Thoracic aorta (tissue), 2 donors: ENCODE measurements around the gene PRR33. TPM values are rescaled to one million over a fixed set of nuclear protein-coding genes. Genes with fewer than 3 reads are reported as not detected.
"Not testable (repeated sequence)": the region's sequence is repeated elsewhere in the genome, so short reads cannot be mapped to it uniquely, and the experiment has no call there.

ENCODE experiments used
- ATAC-seq: fragments of 150-250 bp; one replicate; pipeline ENCODE4 v1.8.0; 2017; ENCODE audit warnings: low read depth; ENCODE audit not compliant: insufficient number of reproducible peaks, low FRiP score
- DNase-seq: peaks from one replicate; pipeline ENCODE4 v3.0.0-alpha.2; 2020; ENCODE audit warnings: low spot score
- H3K27ac ChIP-seq, 2 donors: fragments of 200-600 bp; sonication (generic); 1 replicate in 1 of 2; 2 replicates in 1 of 2; pipeline ENCODE4 v1.5.1; 2016; ENCODE audit warnings: mild to moderate bottlenecking in 2 of 2, moderate library complexity in 2 of 2
- H3K27me3 ChIP-seq: fragments of 200-600 bp; sonication (generic); replicated peaks from 2 replicates; pipeline ENCODE4 v1.6.0; 2016; ENCODE audit warnings: mild to moderate bottlenecking; ENCODE audit not compliant: insufficient read depth
- H3K36me3 ChIP-seq: fragments of 200-600 bp; sonication (generic); one replicate; pipeline ENCODE4 v1.5.1; 2016
- H3K4me1 ChIP-seq, 2 donors: fragments of 200-600 bp; sonication (generic); 1 replicate in 1 of 2; 2 replicates in 1 of 2; pipeline versions ENCODE4 v1.5.1 to v1.6.0; 2016; ENCODE audit warnings: low read depth in 2 of 2, mild to moderate bottlenecking in 1 of 2; ENCODE audit not compliant: control insufficient read depth in 1 of 2
- H3K4me3 ChIP-seq: fragments of 200-600 bp; sonication (generic); 2 replicates; pipeline ENCODE4 v1.5.1; 2016; ENCODE audit warnings: mild to moderate bottlenecking
- H3K9me3 ChIP-seq: fragments of 200-600 bp; sonication (generic); 2 replicates; pipeline ENCODE4 v1.5.1; 2016
- CTCF ChIP-seq: fragments of 200-600 bp; sonication (generic); IDR thresholded peaks from one replicate; pipeline ENCODE4 v1.5.1; 2019; ENCODE audit warnings: antibody characterized with exemption
- total RNA-seq, 2 donors: library from RNA; depleted of rRNA; stranded (reverse); fragments of >200 nt; gene quantifications; one replicate each; pipeline versions ENCODE4 v1.1.0 to v1.2.3, GENCODE V29; 2016

Gene PRR33
- total RNA-seq, 2 donors from 2014 or later, result 0.41 TPM; not detected in 1

- DNase-seq (no peak), ATAC-seq (no peak)
- no peak overlapping the region for H3K4me3 ChIP-seq
- H3K36me3 ChIP-seq, result no peaks in the 10 kb centered on the region
- no peak for TF ChIP-seq CTCF
- peak overlapping the region; percentile 30 to 46 for H3K27ac ChIP-seq
- no peaks in the 10 kb centered on the region for H3K27me3 ChIP-seq
- H3K9me3 ChIP-seq, result no peaks in the 10 kb centered on the region
- peaks cover 21 to 60% of the 10 kb centered on the region in 2 donors for H3K4me1 ChIP-seq
These were observed 14.2 kb downstream of the PRR33 start for GRCh38 chr11:1877211-1878136.

- ATAC-seq (no peak), DNase-seq (no peak)
- peak; percentile 31 for TF ChIP-seq CTCF
- Histone ChIP-seq H3K4me1 (peaks cover 21 to 55% of the 10 kb centered on the region in 2 donors), H3K4me3 (no peak overlapping the region), H3K27ac (peak overlapping the region in 1 of 2 donors; percentile 46), H3K9me3 (no peaks in the 10 kb centered on the region), H3K36me3 (no peaks in the 10 kb centered on the region), H3K27me3 (no peaks in the 10 kb centered on the region)
These were observed 15.2 kb downstream of the PRR33 start for GRCh38 chr11:1876361-1877063.

DNA sequence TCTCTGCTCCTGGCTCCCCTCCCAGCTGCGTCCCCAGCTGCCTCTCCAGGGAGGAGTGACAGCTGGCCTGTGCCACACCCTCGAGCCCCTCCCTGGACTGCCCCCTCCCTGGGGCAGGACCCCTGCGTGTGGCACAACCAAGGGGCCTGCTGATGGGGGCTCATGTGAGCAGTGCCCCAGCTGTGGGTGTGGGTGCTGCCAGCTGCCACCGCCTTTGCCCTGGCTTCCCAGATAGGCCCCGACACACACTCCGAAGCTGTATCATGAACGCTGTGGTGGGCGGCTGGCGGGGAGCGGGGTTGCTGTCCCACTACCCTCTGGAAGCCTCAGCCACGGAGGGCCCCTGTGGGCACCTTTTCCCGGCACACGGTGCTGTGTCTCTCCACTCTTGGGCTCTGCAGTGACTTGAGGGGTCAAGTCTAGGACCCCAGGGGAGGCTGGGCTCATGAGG, 15.8 kb downstream of the PRR33 start:
- H3K4me1 ChIP-seq, result peaks cover 28 to 55% of the 10 kb centered on the region in 2 donors
- not testable (repeated sequence) for DNase-seq, ATAC-seq, H3K36me3 ChIP-seq, H3K27me3 ChIP-seq, H3K9me3 ChIP-seq, H3K4me3 ChIP-seq
- peak overlapping the region in 1 of 2 donors; percentile 46 for H3K27ac ChIP-seq

- TF ChIP-seq CTCF, result no peak
- Histone ChIP-seq H3K27ac (peak overlapping the region in 1 of 2 donors; percentile 46), H3K36me3 (no peaks in the 10 kb centered on the region), H3K27me3 (no peaks in the 10 kb centered on the region), H3K4me1 (peaks cover 29 to 55% of the 10 kb centered on the region in 2 donors), H3K9me3 (no peaks in the 10 kb centered on the region), H3K4me3 (no peak overlapping the region)
- DNase-seq (no peak), ATAC-seq (no peak)
These were observed 16.4 kb downstream of the PRR33 start for GRCh38 chr11:1875093-1875850.

GRCh38 chr11:1874441-1875092, 17.1 kb downstream of the PRR33 start:
- not testable (repeated sequence) for H3K27ac ChIP-seq, DNase-seq, H3K4me3 ChIP-seq

DNA sequence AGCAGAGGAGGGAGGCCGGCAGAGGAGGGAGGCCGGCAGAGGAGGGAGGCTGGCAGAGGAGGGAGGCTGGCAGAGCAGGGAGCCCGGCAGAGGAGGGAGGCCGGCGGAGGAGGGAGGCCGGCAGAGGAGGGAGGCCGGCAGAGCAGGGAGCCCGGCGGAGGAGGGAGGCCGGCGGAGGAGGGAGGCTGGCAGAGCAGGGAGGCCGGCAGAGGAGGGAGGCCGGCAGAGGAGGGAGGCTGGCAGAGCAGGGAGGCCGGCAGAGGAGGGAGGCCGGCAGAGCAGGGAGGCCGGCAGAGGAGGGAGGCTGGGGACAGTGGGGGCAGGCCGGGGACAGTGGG, 17.9 kb downstream of the PRR33 start:
- H3K4me3 ChIP-seq, H3K27ac ChIP-seq, DNase-seq: not testable (repeated sequence)

More at GRCh38 chr11:1874441-1875092, 17.1 kb downstream of the PRR33 start:
- H3K4me1 ChIP-seq, result peaks cover 35 to 56% of the 10 kb centered on the region in 2 donors
- not testable (repeated sequence) for H3K27me3 ChIP-seq, ATAC-seq, H3K9me3 ChIP-seq, H3K36me3 ChIP-seq

More for the DNA sequence above, 17.9 kb downstream of the PRR33 start:
- H3K27me3 ChIP-seq, H3K36me3 ChIP-seq, ATAC-seq, H3K9me3 ChIP-seq: not testable (repeated sequence)
- peaks cover 41 to 64% of the 10 kb centered on the region in 2 donors for H3K4me1 ChIP-seq
